ENCODE results near the gene HEPACAM2.

Gene HEPACAM2

DNA sequence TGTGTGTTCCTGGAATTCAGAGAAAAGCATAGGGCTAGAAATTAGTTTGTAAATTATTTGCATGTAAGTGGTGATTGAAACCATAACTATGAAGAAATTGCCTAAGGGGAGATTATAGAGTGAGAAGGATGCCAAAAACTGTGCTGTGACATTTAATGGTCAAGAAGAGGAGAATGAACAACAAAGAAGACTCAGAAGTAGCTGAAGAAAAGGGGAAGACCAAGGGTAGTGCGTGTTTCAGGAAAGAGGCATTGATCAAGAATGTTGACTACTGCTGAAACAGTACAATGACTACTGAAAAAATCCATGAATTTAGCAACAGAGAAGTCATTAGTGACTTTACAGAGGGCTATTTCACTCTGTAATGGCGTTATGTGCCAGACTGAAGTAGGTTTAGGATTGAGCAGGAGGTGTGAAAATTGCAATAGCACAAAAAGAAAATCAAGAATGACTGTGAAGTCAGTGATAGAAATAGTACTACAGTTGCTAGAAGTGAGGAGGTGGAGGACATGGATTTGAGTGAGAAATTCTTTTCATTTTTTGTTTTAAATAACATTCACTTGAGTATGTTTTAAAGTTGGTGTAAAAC is 49.2 kb downstream of the HEPACAM2 start:
- Histone ChIP-seq H3K9me3 (ENCODE audit: control insufficient read depth in 5 of 5, low read length in 5 of 5) (peaks cover 0 to 4% (median 3%) of the 10 kb centered on the region in 5 donors), H3K9ac (ENCODE audit: low read length in 5 of 5) (no peak overlapping the region), H3K27me3 (ENCODE audit: control insufficient read depth in 5 of 5, insufficient read depth in 4 of 5, low read length in 5 of 5) (no peaks in the 10 kb centered on the region), H3K27ac (ENCODE audit: low read depth, low read length) (no peak overlapping the region), H3K4me1 (ENCODE audit: control insufficient read depth in 5 of 5, insufficient read depth in 5 of 5, low read length in 5 of 5) (no peaks in the 10 kb centered on the region), H3K4me3 (ENCODE audit: low read depth in 1 of 5, low read length in 5 of 5) (no peak overlapping the region), H3K36me3 (ENCODE audit: control insufficient read depth in 5 of 5, insufficient read depth in 5 of 5, low read length in 5 of 5) (no peaks in the 10 kb centered on the region)

DNA sequence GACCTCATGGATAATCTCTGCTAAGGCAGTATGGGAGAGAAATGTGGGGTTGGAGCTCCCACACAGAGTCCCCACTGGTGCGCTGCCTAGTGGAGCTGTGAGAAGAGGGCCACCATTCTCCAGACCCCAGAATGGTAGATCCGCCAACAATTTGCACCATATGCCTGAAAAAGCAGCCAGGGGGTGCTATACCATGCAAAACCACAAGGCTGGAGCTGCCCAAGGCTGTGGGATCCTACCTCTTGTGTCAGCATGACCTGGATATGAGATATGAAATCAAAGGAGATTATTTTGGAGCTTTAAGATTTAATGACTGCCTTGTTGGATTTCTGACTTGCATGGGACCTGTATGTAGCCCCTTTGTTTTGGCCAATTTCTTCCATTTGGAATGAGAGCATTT is 51.0 kb downstream of the HEPACAM2 start:
- H3K36me3 ChIP-seq (ENCODE audit: control insufficient read depth in 5 of 5, insufficient read depth in 5 of 5, low read length in 5 of 5) = no peaks in the 10 kb centered on the region
- H3K4me3 ChIP-seq (ENCODE audit: low read depth in 1 of 5, low read length in 5 of 5) = no peak overlapping the region
- H3K27me3 ChIP-seq (ENCODE audit: control insufficient read depth in 5 of 5, insufficient read depth in 4 of 5, low read length in 5 of 5) = no peaks in the 10 kb centered on the region
- peaks cover 3 to 20% (median 13%) of the 10 kb centered on the region in 5 donors for H3K9me3 ChIP-seq (ENCODE audit: control insufficient read depth in 5 of 5, low read length in 5 of 5)
- no peak overlapping the region for H3K27ac ChIP-seq (ENCODE audit: low read depth, low read length)
- H3K9ac ChIP-seq (ENCODE audit: low read length in 5 of 5) = no peak overlapping the region
- H3K4me1 ChIP-seq (ENCODE audit: control insufficient read depth in 5 of 5, insufficient read depth in 5 of 5, low read length in 5 of 5) = no peaks in the 10 kb centered on the region

DNA sequence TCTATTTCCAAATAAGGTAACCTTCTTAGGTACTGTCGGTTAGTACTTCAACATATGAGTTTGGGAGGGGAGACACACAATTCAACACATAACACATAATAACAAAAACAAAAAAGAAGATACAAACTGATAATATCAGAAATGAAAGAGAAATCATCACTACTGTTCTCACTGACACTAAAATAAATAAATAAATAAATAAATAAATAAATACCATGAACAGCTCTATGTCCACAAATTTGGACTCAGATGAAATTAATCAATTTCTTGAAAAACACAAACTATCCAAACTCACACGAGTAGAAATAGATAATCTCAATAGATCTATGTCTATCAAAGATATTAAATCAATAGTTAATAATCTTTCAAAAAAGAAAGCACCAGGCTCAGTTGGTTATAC is 53.6 kb downstream of the HEPACAM2 start:
- H3K4me3 ChIP-seq (ENCODE audit: low read depth in 1 of 5, low read length in 5 of 5) = no peak overlapping the region
- H3K4me1 ChIP-seq (ENCODE audit: control insufficient read depth in 5 of 5, insufficient read depth in 5 of 5, low read length in 5 of 5) = no peaks in the 10 kb centered on the region
- H3K27ac ChIP-seq (ENCODE audit: low read depth, low read length) = no peak overlapping the region
- H3K9ac ChIP-seq (ENCODE audit: low read length in 5 of 5) = no peak overlapping the region
- no peaks in the 10 kb centered on the region for H3K27me3 ChIP-seq (ENCODE audit: control insufficient read depth in 5 of 5, insufficient read depth in 4 of 5, low read length in 5 of 5)
- peaks cover 3 to 20% (median 13%) of the 10 kb centered on the region in 5 donors for H3K9me3 ChIP-seq (ENCODE audit: control insufficient read depth in 5 of 5, low read length in 5 of 5)
- no peaks in the 10 kb centered on the region for H3K36me3 ChIP-seq (ENCODE audit: control insufficient read depth in 5 of 5, insufficient read depth in 5 of 5, low read length in 5 of 5)

DNA sequence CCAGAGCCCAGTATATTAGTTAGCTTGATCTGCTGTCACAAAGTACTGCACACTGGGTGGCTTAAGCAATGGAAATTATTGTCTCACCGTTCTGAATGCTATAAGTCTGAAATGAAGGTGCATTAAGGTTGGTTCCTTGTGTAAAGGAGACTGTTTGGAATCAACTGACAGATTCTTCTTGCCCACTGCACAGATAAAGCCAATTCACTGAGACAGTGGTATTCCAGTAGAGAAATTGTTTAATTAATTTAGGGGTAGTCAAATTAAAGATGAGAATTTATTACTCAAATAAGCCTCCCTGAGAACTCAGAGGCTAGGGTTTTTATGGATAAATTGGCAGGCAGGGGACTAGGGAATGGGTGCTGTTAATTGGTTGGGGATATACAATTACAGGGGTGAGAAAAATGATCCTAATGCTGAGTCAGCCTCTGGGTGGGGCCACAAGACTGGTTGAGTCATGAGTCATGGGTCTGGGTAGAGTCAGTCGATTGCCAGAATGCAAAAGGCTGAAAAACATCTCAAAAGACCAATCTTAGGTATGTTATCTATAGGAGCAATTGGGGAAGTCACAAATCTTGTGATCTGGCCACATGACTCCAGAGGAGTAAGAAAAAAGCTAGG is 54.6 kb downstream of the HEPACAM2 start:
- Histone ChIP-seq H3K27ac (ENCODE audit: low read depth, low read length) (no peak overlapping the region), H3K27me3 (ENCODE audit: control insufficient read depth in 5 of 5, insufficient read depth in 4 of 5, low read length in 5 of 5) (no peaks in the 10 kb centered on the region), H3K4me3 (ENCODE audit: low read depth in 1 of 5, low read length in 5 of 5) (no peak overlapping the region), H3K36me3 (ENCODE audit: control insufficient read depth in 5 of 5, insufficient read depth in 5 of 5, low read length in 5 of 5) (no peaks in the 10 kb centered on the region), H3K9ac (ENCODE audit: low read length in 5 of 5) (no peak overlapping the region), H3K4me1 (ENCODE audit: control insufficient read depth in 5 of 5, insufficient read depth in 5 of 5, low read length in 5 of 5) (no peaks in the 10 kb centered on the region), H3K9me3 (ENCODE audit: control insufficient read depth in 5 of 5, low read length in 5 of 5) (peaks cover 3 to 20% (median 13%) of the 10 kb centered on the region in 5 donors)

DNA sequence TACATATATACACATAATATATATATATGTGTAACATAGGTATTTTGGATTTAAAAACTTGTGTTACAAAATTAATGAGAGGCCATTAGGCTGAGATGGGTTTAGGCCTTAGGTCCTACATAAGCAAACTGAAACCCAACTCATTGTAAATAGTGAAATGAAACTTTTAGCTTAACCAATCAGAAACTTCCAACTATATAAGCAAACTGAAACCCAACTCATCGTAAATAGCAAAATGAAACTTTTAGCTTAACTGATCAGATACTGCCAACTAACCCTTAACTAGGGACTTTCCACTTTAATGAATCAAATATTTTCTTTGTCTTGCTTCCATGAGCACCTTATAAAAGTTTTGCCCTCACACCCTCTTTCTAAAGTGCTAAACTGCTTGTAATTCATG is 60.8 kb downstream of the HEPACAM2 start:
- no peak overlapping the region for H3K27ac ChIP-seq (ENCODE audit: low read depth, low read length)
- peaks cover 0 to 5% (median 0%) of the 10 kb centered on the region in 5 donors for H3K9me3 ChIP-seq (ENCODE audit: control insufficient read depth in 5 of 5, low read length in 5 of 5)
- no peaks in the 10 kb centered on the region for H3K27me3 ChIP-seq (ENCODE audit: control insufficient read depth in 5 of 5, insufficient read depth in 4 of 5, low read length in 5 of 5)
- no peak overlapping the region for H3K4me3 ChIP-seq (ENCODE audit: low read depth in 1 of 5, low read length in 5 of 5)
- no peaks in the 10 kb centered on the region for H3K4me1 ChIP-seq (ENCODE audit: control insufficient read depth in 5 of 5, insufficient read depth in 5 of 5, low read length in 5 of 5)
- no peaks in the 10 kb centered on the region for H3K36me3 ChIP-seq (ENCODE audit: control insufficient read depth in 5 of 5, insufficient read depth in 5 of 5, low read length in 5 of 5)
- H3K9ac ChIP-seq (ENCODE audit: low read length in 5 of 5) = no peak overlapping the region

DNA sequence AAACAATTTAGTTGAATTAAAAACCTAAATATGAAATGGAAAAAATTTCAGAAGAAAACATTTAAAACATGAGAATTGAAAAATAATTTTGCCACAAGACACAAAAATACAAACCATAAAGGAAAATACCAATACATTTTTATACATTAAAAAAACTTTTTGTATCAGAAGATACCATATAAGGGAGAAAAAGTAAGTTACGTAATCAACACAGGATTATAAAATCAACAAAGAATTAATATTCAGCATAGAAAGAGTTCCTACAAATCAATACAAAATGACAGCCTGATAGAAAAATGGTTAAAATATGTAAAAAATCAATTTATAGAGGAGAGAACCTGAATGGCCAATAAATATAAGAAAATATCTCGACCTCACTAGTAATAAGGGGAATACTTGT is 61.5 kb downstream of the HEPACAM2 start:
- Histone ChIP-seq H3K4me1 (ENCODE audit: control insufficient read depth in 5 of 5, insufficient read depth in 5 of 5, low read length in 5 of 5) (no peaks in the 10 kb centered on the region), H3K9ac (ENCODE audit: low read length in 5 of 5) (no peak overlapping the region), H3K36me3 (ENCODE audit: control insufficient read depth in 5 of 5, insufficient read depth in 5 of 5, low read length in 5 of 5) (no peaks in the 10 kb centered on the region), H3K9me3 (ENCODE audit: control insufficient read depth in 5 of 5, low read length in 5 of 5) (peaks cover 0 to 4% (median 0%) of the 10 kb centered on the region in 5 donors), H3K27ac (ENCODE audit: low read depth, low read length) (no peak overlapping the region), H3K4me3 (ENCODE audit: low read depth in 1 of 5, low read length in 5 of 5) (no peak overlapping the region), H3K27me3 (ENCODE audit: control insufficient read depth in 5 of 5, insufficient read depth in 4 of 5, low read length in 5 of 5) (no peaks in the 10 kb centered on the region)

DNA sequence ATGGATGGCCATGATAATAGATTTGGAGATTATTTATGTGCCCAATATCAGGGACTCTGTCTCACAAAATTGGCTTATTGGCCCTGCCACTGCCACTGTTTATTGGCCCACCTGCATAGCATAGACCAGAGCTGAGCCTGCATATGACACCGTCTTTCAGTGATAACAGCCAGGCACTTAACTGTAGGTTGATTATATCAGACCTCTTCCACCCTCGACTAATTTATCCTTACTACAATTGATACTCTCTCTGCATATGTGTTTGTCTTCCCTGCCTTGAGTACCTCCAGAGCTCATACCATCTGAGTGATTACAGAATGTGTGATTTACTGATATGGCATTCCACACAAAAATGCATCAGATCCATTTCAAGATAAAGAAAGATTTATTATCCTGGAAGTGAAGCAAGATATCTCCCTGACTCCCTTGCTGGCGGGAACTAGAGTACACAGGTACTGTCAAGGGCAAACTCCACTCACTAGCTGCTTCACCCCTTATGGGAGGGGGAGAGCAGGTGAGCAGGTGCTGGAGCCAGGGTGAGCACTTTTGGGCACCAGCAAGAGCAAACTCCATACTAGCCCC is 65.0 kb downstream of the HEPACAM2 start:
- no peak overlapping the region for H3K9ac ChIP-seq (ENCODE audit: low read length in 5 of 5)
- no peak overlapping the region for H3K27ac ChIP-seq (ENCODE audit: low read depth, low read length)
- H3K27me3 ChIP-seq (ENCODE audit: control insufficient read depth in 5 of 5, insufficient read depth in 4 of 5, low read length in 5 of 5) = no peaks in the 10 kb centered on the region
- H3K36me3 ChIP-seq (ENCODE audit: control insufficient read depth in 5 of 5, insufficient read depth in 5 of 5, low read length in 5 of 5) = no peaks in the 10 kb centered on the region
- peaks cover 0 to 4% (median 0%) of the 10 kb centered on the region in 5 donors for H3K9me3 ChIP-seq (ENCODE audit: control insufficient read depth in 5 of 5, low read length in 5 of 5)
- H3K4me1 ChIP-seq (ENCODE audit: control insufficient read depth in 5 of 5, insufficient read depth in 5 of 5, low read length in 5 of 5) = no peaks in the 10 kb centered on the region
- H3K4me3 ChIP-seq (ENCODE audit: low read depth in 1 of 5, low read length in 5 of 5) = no peak overlapping the region

DNA sequence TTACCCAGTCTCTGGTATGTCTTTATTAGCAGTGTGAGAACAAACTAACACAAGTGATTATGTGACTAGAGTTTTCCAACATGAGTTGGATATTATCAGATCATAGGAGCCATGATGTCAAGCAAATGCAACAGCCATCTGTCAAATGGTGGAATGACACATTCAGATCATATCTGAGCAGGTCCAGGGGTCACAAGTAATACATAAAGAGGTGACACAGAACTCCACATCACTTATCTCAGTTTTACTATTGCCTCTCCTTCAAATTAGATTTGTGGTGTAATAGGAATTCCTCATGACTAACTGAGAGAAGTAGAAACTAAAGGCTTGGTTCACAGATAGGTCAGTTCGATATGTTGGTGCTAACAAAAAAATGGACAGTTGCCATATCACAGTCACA is 65.9 kb downstream of the HEPACAM2 start:
- H3K4me3 ChIP-seq (ENCODE audit: low read depth in 1 of 5, low read length in 5 of 5) = no peak overlapping the region
- H3K36me3 ChIP-seq (ENCODE audit: control insufficient read depth in 5 of 5, insufficient read depth in 5 of 5, low read length in 5 of 5) = no peaks in the 10 kb centered on the region
- H3K27me3 ChIP-seq (ENCODE audit: control insufficient read depth in 5 of 5, insufficient read depth in 4 of 5, low read length in 5 of 5) = no peaks in the 10 kb centered on the region
- no peak overlapping the region for H3K27ac ChIP-seq (ENCODE audit: low read depth, low read length)
- peaks cover 0 to 4% (median 0%) of the 10 kb centered on the region in 5 donors for H3K9me3 ChIP-seq (ENCODE audit: control insufficient read depth in 5 of 5, low read length in 5 of 5)
- H3K4me1 ChIP-seq (ENCODE audit: control insufficient read depth in 5 of 5, insufficient read depth in 5 of 5, low read length in 5 of 5) = no peaks in the 10 kb centered on the region
- H3K9ac ChIP-seq (ENCODE audit: low read length in 5 of 5) = no peak overlapping the region

DNA sequence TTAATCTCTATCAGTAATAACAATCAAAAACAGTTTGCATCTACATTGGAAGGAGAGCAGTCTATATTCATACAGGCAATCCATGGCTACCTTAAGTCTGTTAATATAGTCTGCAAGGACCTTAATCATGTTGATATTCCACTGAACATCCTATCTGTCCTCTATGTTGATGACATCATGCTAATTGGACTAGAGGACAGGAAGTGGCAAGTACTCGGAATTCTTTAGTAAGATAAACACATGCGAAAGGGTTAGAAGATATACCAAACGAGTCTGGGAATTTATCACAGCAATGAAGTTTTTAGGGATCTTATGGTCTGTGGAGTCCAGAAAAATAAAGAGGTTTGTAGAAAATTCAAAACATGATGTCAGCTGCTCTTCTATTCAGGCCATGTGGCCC is 66.8 kb downstream of the HEPACAM2 start:
- peaks cover 0 to 4% (median 0%) of the 10 kb centered on the region in 5 donors for H3K9me3 ChIP-seq (ENCODE audit: control insufficient read depth in 5 of 5, low read length in 5 of 5)
- no peak overlapping the region for H3K4me3 ChIP-seq (ENCODE audit: low read depth in 1 of 5, low read length in 5 of 5)
- H3K4me1 ChIP-seq (ENCODE audit: control insufficient read depth in 5 of 5, insufficient read depth in 5 of 5, low read length in 5 of 5) = no peaks in the 10 kb centered on the region
- no peak overlapping the region for H3K9ac ChIP-seq (ENCODE audit: low read length in 5 of 5)
- H3K27ac ChIP-seq (ENCODE audit: low read depth, low read length) = no peak overlapping the region
- no peaks in the 10 kb centered on the region for H3K27me3 ChIP-seq (ENCODE audit: control insufficient read depth in 5 of 5, insufficient read depth in 4 of 5, low read length in 5 of 5)
- no peaks in the 10 kb centered on the region for H3K36me3 ChIP-seq (ENCODE audit: control insufficient read depth in 5 of 5, insufficient read depth in 5 of 5, low read length in 5 of 5)

DNA sequence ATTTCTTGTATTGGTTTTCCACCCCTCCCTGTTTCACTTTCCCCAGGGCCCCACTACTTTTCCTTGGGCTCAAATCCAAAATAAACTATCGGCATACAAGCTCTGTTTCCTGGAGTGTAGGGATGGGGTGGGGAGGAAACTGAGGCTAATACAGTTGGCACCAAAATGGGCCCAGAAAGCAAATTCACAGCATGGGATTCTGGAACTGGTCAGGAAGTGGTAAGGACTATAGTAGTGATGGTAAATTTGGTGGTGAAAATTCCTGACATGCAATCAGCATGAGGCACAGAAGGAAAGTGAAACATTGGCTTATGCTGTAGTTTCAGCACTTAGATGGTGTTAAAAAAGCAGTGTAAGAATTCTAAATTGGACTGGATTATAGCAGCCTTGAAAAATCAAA is 69.4 kb downstream of the HEPACAM2 start:
- H3K27me3 ChIP-seq (ENCODE audit: control insufficient read depth in 5 of 5, insufficient read depth in 4 of 5, low read length in 5 of 5) = no peaks in the 10 kb centered on the region
- H3K36me3 ChIP-seq (ENCODE audit: control insufficient read depth in 5 of 5, insufficient read depth in 5 of 5, low read length in 5 of 5) = no peaks in the 10 kb centered on the region
- H3K4me3 ChIP-seq (ENCODE audit: low read depth in 1 of 5, low read length in 5 of 5) = no peak overlapping the region
- no peaks in the 10 kb centered on the region for H3K4me1 ChIP-seq (ENCODE audit: control insufficient read depth in 5 of 5, insufficient read depth in 5 of 5, low read length in 5 of 5)
- no peak overlapping the region for H3K27ac ChIP-seq (ENCODE audit: low read depth, low read length)
- peaks cover 0 to 3% (median 0%) of the 10 kb centered on the region in 5 donors for H3K9me3 ChIP-seq (ENCODE audit: control insufficient read depth in 5 of 5, low read length in 5 of 5)
- H3K9ac ChIP-seq (ENCODE audit: low read length in 5 of 5) = no peak overlapping the region

All from subcutaneous abdominal adipose tissue (tissue), 5 donors.